ENCODE data around the gene APOL3.

- TF ChIP-seq CTCF (IDR thresholded peaks at IDR 0.05) = no peak
- TF ChIP-seq ZFX (IDR thresholded peaks at IDR 0.05; ENCODE audit: borderline replicate concordance) = no peak
Measured at GRCh38 chr22:36177160-36177559, 16.6 kb upstream of the APOL3 start.

Data from 22Rv1 (cell line).